Measurements from ENCODE around the gene AFF3. TPM values are rescaled to one million over a fixed set of nuclear protein-coding genes. Genes with fewer than 3 reads are reported as not detected.

Gene AFF3
- total RNA-seq, 2 donors from 2014 or later, result 9.9 to 20.1 TPM

GRCh38 chr2:99803846-99804245, 338.5 kb downstream of the AFF3 start:
- Histone ChIP-seq H3K36me3 (no peaks in the 10 kb centered on the region), H3K9me3 (no peaks in the 10 kb centered on the region), H3K27me3 (replicated peaks; ENCODE audit: insufficient read depth) (no peaks in the 10 kb centered on the region), H3K4me3 (no peak overlapping the region), H3K27ac (no peak overlapping the region), H3K4me1 (ENCODE audit: control insufficient read depth in 1 of 2, low read depth in 2 of 2) (no peaks in the 10 kb centered on the region)
- DNase-seq (ENCODE audit: low spot score), result no peak
- no peak for ATAC-seq (ENCODE audit: insufficient number of reproducible peaks, low FRiP score, low read depth)
- no peak for TF ChIP-seq CTCF (IDR thresholded peaks at IDR 0.05)

- Histone ChIP-seq H3K27ac (no peak overlapping the region), H3K9me3 (peaks cover 1% of the 10 kb centered on the region), H3K36me3 (no peaks in the 10 kb centered on the region), H3K27me3 (replicated peaks; ENCODE audit: insufficient read depth) (no peaks in the 10 kb centered on the region), H3K4me1 (ENCODE audit: control insufficient read depth in 1 of 2, low read depth in 2 of 2) (no peaks in the 10 kb centered on the region), H3K4me3 (no peak overlapping the region)
- DNase-seq (ENCODE audit: low spot score) (no peak), ATAC-seq (ENCODE audit: insufficient number of reproducible peaks, low FRiP score, low read depth) (no peak)
- no peak for TF ChIP-seq CTCF (IDR thresholded peaks at IDR 0.05)
These were observed 339.7 kb downstream of the AFF3 start for GRCh38 chr2:99802734-99803133.

- no peaks in the 10 kb centered on the region for H3K36me3 ChIP-seq
- H3K4me3 ChIP-seq, result no peak overlapping the region
- H3K27ac ChIP-seq, result no peak overlapping the region
- no peaks in the 10 kb centered on the region for H3K27me3 ChIP-seq (replicated peaks; ENCODE audit: insufficient read depth)
- TF ChIP-seq CTCF (IDR thresholded peaks at IDR 0.05), result no peak
- no peaks in the 10 kb centered on the region for H3K4me1 ChIP-seq (ENCODE audit: control insufficient read depth in 1 of 2, low read depth in 2 of 2)
- DNase-seq (ENCODE audit: low spot score) (no peak), ATAC-seq (ENCODE audit: insufficient number of reproducible peaks, low FRiP score, low read depth) (no peak)
- H3K9me3 ChIP-seq, result peaks cover 7% of the 10 kb centered on the region
These were observed 341.0 kb downstream of the AFF3 start for GRCh38 chr2:99801327-99801901.

GRCh38 chr2:99797475-99797874, 344.9 kb downstream of the AFF3 start:
- Histone ChIP-seq H3K27me3 (replicated peaks; ENCODE audit: insufficient read depth) (no peaks in the 10 kb centered on the region), H3K27ac (no peak overlapping the region), H3K36me3 (no peaks in the 10 kb centered on the region), H3K4me1 (ENCODE audit: control insufficient read depth in 1 of 2, low read depth in 2 of 2) (no peaks in the 10 kb centered on the region), H3K9me3 (peaks cover 7% of the 10 kb centered on the region), H3K4me3 (no peak overlapping the region)
- no peak for TF ChIP-seq CTCF (IDR thresholded peaks at IDR 0.05)
- DNase-seq (ENCODE audit: low spot score), result no peak
- ATAC-seq (ENCODE audit: insufficient number of reproducible peaks, low FRiP score, low read depth), result no peak

- ATAC-seq (ENCODE audit: insufficient number of reproducible peaks, low FRiP score, low read depth) (no peak), DNase-seq (ENCODE audit: low spot score) (no peak)
- Histone ChIP-seq H3K9me3 (peaks cover 7% of the 10 kb centered on the region), H3K27ac (no peak overlapping the region), H3K36me3 (no peaks in the 10 kb centered on the region), H3K4me3 (no peak overlapping the region), H3K4me1 (ENCODE audit: control insufficient read depth in 1 of 2, low read depth in 2 of 2) (peaks cover 0 to 9% of the 10 kb centered on the region in 2 donors), H3K27me3 (replicated peaks; ENCODE audit: insufficient read depth) (no peaks in the 10 kb centered on the region)
- TF ChIP-seq CTCF (IDR thresholded peaks at IDR 0.05), result no peak
These were observed 348.0 kb downstream of the AFF3 start for GRCh38 chr2:99794414-99794813.
